Dendritic cell treated with granulocyte-macrophage colony-stimulating factor and Interleukin-4, amounts not matched to agents 40 ng/mL and 50 ng/mL, for 4 days (primary cell): ENCODE data around the gene EEA1.

ENCODE experiments used
- H3K27ac Mint-ChIP-seq: one replicate; pipeline ENCODE4 v1.8.0; 2022; ENCODE audit warnings: mild to moderate bottlenecking, mixed read lengths
- H3K27me3 Mint-ChIP-seq: one replicate; pipeline ENCODE4 v1.8.0; 2022; ENCODE audit warnings: mild to moderate bottlenecking, mixed read lengths
- H3K36me3 Mint-ChIP-seq: one replicate; pipeline ENCODE4 v1.8.0; 2022; ENCODE audit warnings: low read depth, mixed read lengths
- H3K4me1 Mint-ChIP-seq: one replicate; pipeline ENCODE4 v1.8.0; 2022; ENCODE audit warnings: low read depth, mixed read lengths
- H3K4me3 Mint-ChIP-seq: one replicate; pipeline ENCODE4 v1.8.0; 2022; ENCODE audit warnings: mild to moderate bottlenecking, moderate library complexity, mixed read lengths
- H3K9me3 Mint-ChIP-seq: one replicate; pipeline ENCODE4 v1.8.0; 2022; ENCODE audit warnings: mixed read lengths
- intact Hi-C: fragments of 100-400 bp; cut with micrococcal nuclease; formaldehyde crosslinking; loops from one replicate; pipeline ENCODE4 v1.15.0; 2022

EEA1 gene

GRCh38 chr12:92732716-92733115 lies 196.4 kb downstream of the EEA1 start:
- intact Hi-C loops: no loop called here
- no peaks in the 10 kb centered on the region for H3K27me3 Mint-ChIP-seq
- H3K4me3 Mint-ChIP-seq: no peak overlapping the region
- no peaks in the 10 kb centered on the region for H3K9me3 Mint-ChIP-seq
- H3K4me1 Mint-ChIP-seq: peaks cover 9% of the 10 kb centered on the region
- no peak overlapping the region for H3K27ac Mint-ChIP-seq
- H3K36me3 Mint-ChIP-seq: no peaks in the 10 kb centered on the region

GRCh38 chr12:92732216-92732615 lies 196.9 kb downstream of the EEA1 start:
- intact Hi-C loops: no loop called here
- no peaks in the 10 kb centered on the region for H3K27me3 Mint-ChIP-seq
- peaks cover 9% of the 10 kb centered on the region for H3K4me1 Mint-ChIP-seq
- no peak overlapping the region for H3K4me3 Mint-ChIP-seq
- H3K9me3 Mint-ChIP-seq: no peaks in the 10 kb centered on the region
- H3K27ac Mint-ChIP-seq: no peak overlapping the region
- no peaks in the 10 kb centered on the region for H3K36me3 Mint-ChIP-seq

GRCh38 chr12:92730758-92731157 lies 198.3 kb downstream of the EEA1 start:
- Mint-ChIP-seq H3K36me3 (no peaks in the 10 kb centered on the region), H3K4me3 (no peak overlapping the region), H3K27ac (no peak overlapping the region), H3K27me3 (no peaks in the 10 kb centered on the region), H3K9me3 (no peaks in the 10 kb centered on the region), H3K4me1 (peaks cover 9% of the 10 kb centered on the region)
- intact Hi-C loops: no loop called here

- peaks cover 4% of the 10 kb centered on the region for H3K4me1 Mint-ChIP-seq
- H3K27me3 Mint-ChIP-seq: no peaks in the 10 kb centered on the region
- no peak overlapping the region for H3K4me3 Mint-ChIP-seq
- intact Hi-C loops: no loop called here
- no peaks in the 10 kb centered on the region for H3K36me3 Mint-ChIP-seq
- peaks cover 8% of the 10 kb centered on the region for H3K9me3 Mint-ChIP-seq
- no peak overlapping the region for H3K27ac Mint-ChIP-seq
Measured at GRCh38 chr12:92729773-92730305, 199.3 kb downstream of the EEA1 start.

GRCh38 chr12:92726850-92727249 lies 202.2 kb downstream of the EEA1 start:
- Mint-ChIP-seq H3K27me3 (no peaks in the 10 kb centered on the region), H3K4me1 (no peaks in the 10 kb centered on the region)

GRCh38 chr12:92722897-92723296 lies 206.2 kb downstream of the EEA1 start:
- intact Hi-C loops: no loop called here
- H3K4me3 Mint-ChIP-seq: no peak overlapping the region

More at GRCh38 chr12:92726850-92727249, 202.2 kb downstream of the EEA1 start:
- no peak overlapping the region for H3K27ac Mint-ChIP-seq
- H3K36me3 Mint-ChIP-seq: no peaks in the 10 kb centered on the region
- H3K4me3 Mint-ChIP-seq: no peak overlapping the region
- intact Hi-C loops: no loop called here
- peaks cover 14% of the 10 kb centered on the region for H3K9me3 Mint-ChIP-seq

GRCh38 chr12:92721656-92722055 lies 207.4 kb downstream of the EEA1 start:
- H3K36me3 Mint-ChIP-seq: no peaks in the 10 kb centered on the region
- intact Hi-C loops: no loop called here
- no peak overlapping the region for H3K27ac Mint-ChIP-seq
- peaks cover 14% of the 10 kb centered on the region for H3K9me3 Mint-ChIP-seq
- no peaks in the 10 kb centered on the region for H3K4me1 Mint-ChIP-seq
- H3K4me3 Mint-ChIP-seq: no peak overlapping the region
- H3K27me3 Mint-ChIP-seq: no peaks in the 10 kb centered on the region

More at GRCh38 chr12:92722897-92723296, 206.2 kb downstream of the EEA1 start:
- H3K27ac Mint-ChIP-seq: no peak overlapping the region
- peaks cover 14% of the 10 kb centered on the region for H3K9me3 Mint-ChIP-seq
- H3K27me3 Mint-ChIP-seq: no peaks in the 10 kb centered on the region
- no peaks in the 10 kb centered on the region for H3K4me1 Mint-ChIP-seq
- no peaks in the 10 kb centered on the region for H3K36me3 Mint-ChIP-seq

- Mint-ChIP-seq H3K4me3 (no peak overlapping the region), H3K27me3 (no peaks in the 10 kb centered on the region), H3K36me3 (no peaks in the 10 kb centered on the region), H3K4me1 (no peaks in the 10 kb centered on the region), H3K9me3 (peaks cover 14% of the 10 kb centered on the region), H3K27ac (no peak overlapping the region)
- intact Hi-C loops: no loop called here
Measured at GRCh38 chr12:92721130-92721529, 208.0 kb downstream of the EEA1 start.
